Prostate gland (tissue), 2 donors: ENCODE results near the gene RASIP1. TPM values are rescaled to one million over a fixed set of nuclear protein-coding genes. Genes with fewer than 3 reads are reported as not detected.
"Not testable (repeated sequence)": the region's sequence is repeated elsewhere in the genome, so short reads cannot be mapped to it uniquely, and the experiment has no call there.

Experiments used
- DNase-seq: peaks from one replicate; pipeline ENCODE4 v3.0.0-alpha.2; 2019; ENCODE audit warnings: low spot score
- H3K27ac ChIP-seq, 2 donors: fragments of 200-600 bp; sonication (generic); 2 replicates each; pipeline ENCODE4 v1.5.1; 2017 to 2019
- H3K27me3 ChIP-seq: fragments of 200-600 bp; sonication (generic); replicated peaks from 2 replicates; pipeline ENCODE4 v1.5.1; 2019; ENCODE audit not compliant: insufficient read depth
- H3K36me3 ChIP-seq, 2 donors: fragments of 200-600 bp; sonication (generic); 1 replicate in 1 of 2; 2 replicates in 1 of 2; pipeline versions ENCODE4 v1.5.1 to v1.8.1; 2017 to 2019
- H3K4me1 ChIP-seq: fragments of 200-600 bp; sonication (generic); replicated peaks from 2 replicates; pipeline ENCODE4 v1.5.1; 2019
- H3K4me3 ChIP-seq, 2 donors: fragments of 200-600 bp; sonication (generic); 2 replicates each; pipeline ENCODE4 v1.5.1; 2017 to 2019
- H3K9me3 ChIP-seq: fragments of 200-600 bp; sonication (generic); 2 replicates; pipeline ENCODE4 v1.5.1; 2017
- CTCF ChIP-seq, 4 experiments: fragments of 200-600 bp in 2 of 4; fragments of 450-650 bp in 2 of 4; sonication (generic) in 2 of 4; IDR thresholded peaks; 1 replicate in 3 of 4; 2 replicates in 1 of 4; pipeline ENCODE4 v1.5.1; 2016 to 2019; ENCODE audit warnings: antibody characterized with exemption in 4 of 4, mild to moderate bottlenecking in 2 of 4, moderate library complexity in 2 of 4
- POLR2A ChIP-seq: fragments of 450-650 bp; IDR thresholded peaks from one replicate; pipeline ENCODE4 v1.6.1; 2016; ENCODE audit warnings: antibody characterized with exemption, mild to moderate bottlenecking
- POLR2AphosphoS5 ChIP-seq: sonication (generic); formaldehyde crosslinking; IDR thresholded peaks from one replicate; pipeline ENCODE4 v1.6.1; 2017; ENCODE audit warnings: antibody characterized with exemption
- WGBS: methylation state at CpG from one replicate; pipeline ENCODE4 v1.1.5; 2018; 5-methylcytosine and 5-hydroxymethylcytosine counted together
- intact Hi-C: fragments of 100-400 bp; cut with DNase I; formaldehyde crosslinking; loops from one replicate; pipeline ENCODE4 v1.14.2; 2022
- total RNA-seq, 2 donors: library from RNA; depleted of rRNA; stranded (reverse); fragments of >200 nt; gene quantifications; one replicate each; pipeline ENCODE4 v1.1.0, GENCODE V29; 2016

RASIP1 gene
- total RNA-seq, 2 donors from 2014 or later: 9.1 to 16.2 TPM

- intact Hi-C loops: no loop called here
- Histone ChIP-seq H3K4me1 (no peaks in the 10 kb centered on the region), H3K27me3 (no peaks in the 10 kb centered on the region), H3K27ac (no peak overlapping the region), H3K36me3 (no peaks in the 10 kb centered on the region), H3K9me3 (no peaks in the 10 kb centered on the region), H3K4me3 (no peak overlapping the region)
- DNase-seq: no peak
- TF ChIP-seq CTCF (IDR thresholded peaks at IDR 0.05) (no peak), POLR2AphosphoS5 (no peak), POLR2A (no peak)
- WGBS: 92% methylated on average over 23 of the region's 23 CpGs
Measured at GRCh38 chr19:48703316-48703715, 37.1 kb downstream of the RASIP1 start.

- TF ChIP-seq CTCF (IDR thresholded peaks at IDR 0.05) (no peak), POLR2AphosphoS5 (no peak), POLR2A (no peak)
- 88% methylated on average over 13 of the region's 13 CpGs for WGBS
- no peak for DNase-seq
- Histone ChIP-seq H3K27ac (no peak overlapping the region), H3K36me3 (no peaks in the 10 kb centered on the region), H3K4me1 (no peaks in the 10 kb centered on the region), H3K27me3 (no peaks in the 10 kb centered on the region), H3K4me3 (no peak overlapping the region), H3K9me3 (no peaks in the 10 kb centered on the region)
- intact Hi-C loops: no loop called here
Measured at GRCh38 chr19:48702701-48703100, 37.7 kb downstream of the RASIP1 start.

GRCh38 chr19:48698046-48698445 is 42.4 kb downstream of the RASIP1 start:
- H3K36me3 ChIP-seq: no peaks in the 10 kb centered on the region
- H3K27ac ChIP-seq: no peak overlapping the region
- WGBS: 45% methylated on average over 4 of the region's 4 CpGs
- H3K9me3 ChIP-seq: no peaks in the 10 kb centered on the region
- no peaks in the 10 kb centered on the region for H3K27me3 ChIP-seq
- intact Hi-C loops: no loop called here
- no peak for DNase-seq
- H3K4me3 ChIP-seq: no peak overlapping the region
- TF ChIP-seq CTCF (IDR thresholded peaks at IDR 0.05): no peak
- no peak for TF ChIP-seq POLR2A
- no peak for TF ChIP-seq POLR2AphosphoS5
- no peaks in the 10 kb centered on the region for H3K4me1 ChIP-seq

GRCh38 chr19:48696353-48697010 is 43.9 kb downstream of the RASIP1 start:
- Histone ChIP-seq H3K27ac (no peak overlapping the region), H3K36me3 (no peaks in the 10 kb centered on the region), H3K9me3 (no peaks in the 10 kb centered on the region), H3K27me3 (no peaks in the 10 kb centered on the region), H3K4me1 (no peaks in the 10 kb centered on the region), H3K4me3 (peak overlapping the region in 1 of 2 donors; percentile 4)
- TF ChIP-seq POLR2AphosphoS5 (no peak), POLR2A (no peak), CTCF (IDR thresholded peaks at IDR 0.05) (no peak)
- WGBS: 13% methylated on average over 33 of the region's 34 CpGs
- DNase-seq: no peak
- intact Hi-C loops: no loop called here

GRCh38 chr19:48695743-48696352 is 44.6 kb downstream of the RASIP1 start, which contains the start of gene FUT2:
Gene FUT2, plus strand, starts transcription at chr19:48695971. Its CDS starts 6,986 bp downstream, at chr19:48702957.
- Histone ChIP-seq H3K27ac (no peak within 1 kb of the TSS), H3K27me3 (no peaks in the 10 kb centered on the region), H3K36me3 (no peaks in the 10 kb centered on the region), H3K4me3 (peak within 1 kb of the TSS in 1 of 2 donors; percentile 4), H3K9me3 (no peaks in the 10 kb centered on the region), H3K4me1 (no peaks in the 10 kb centered on the region)
- DNase-seq: no peak
- intact Hi-C loops: no loop called here
- 30% methylated on average over 15 of the region's 16 CpGs for WGBS
- TF ChIP-seq CTCF (IDR thresholded peaks at IDR 0.05): no peak
- TF ChIP-seq POLR2A: peak; percentile 61
- no peak for TF ChIP-seq POLR2AphosphoS5

GRCh38 chr19:48693629-48694028 is 46.8 kb downstream of the RASIP1 start:
- DNase-seq, intact Hi-C loops, H3K9me3 ChIP-seq, H3K27me3 ChIP-seq, H3K36me3 ChIP-seq, H3K27ac ChIP-seq, H3K4me3 ChIP-seq, H3K4me1 ChIP-seq: not testable (repeated sequence)
- 88% methylated on average over 9 of the region's 9 CpGs for WGBS
